Left kidney (tissue), 8 donors: Measurements from ENCODE around the gene TIAM1. TPM values are rescaled to one million over a fixed set of nuclear protein-coding genes. Genes with fewer than 3 reads are reported as not detected.

Experiments
- DNase-seq: peaks from one replicate; pipeline ENCODE4 v3.0.0-alpha.2; 2013
- long read RNA-seq, 8 donors: transcript quantifications; one replicate each; lab custom pipeline, GENCODE V29; 2026
- polyA plus RNA-seq: library from polyadenylated mRNA; unstranded; fragments of 120-200 nt; gene quantifications from one replicate; pipeline ENCODE4 v1.2.1, GENCODE V29; 2013; ENCODE audit not compliant: insufficient read length

The TIAM1 gene, protein sequence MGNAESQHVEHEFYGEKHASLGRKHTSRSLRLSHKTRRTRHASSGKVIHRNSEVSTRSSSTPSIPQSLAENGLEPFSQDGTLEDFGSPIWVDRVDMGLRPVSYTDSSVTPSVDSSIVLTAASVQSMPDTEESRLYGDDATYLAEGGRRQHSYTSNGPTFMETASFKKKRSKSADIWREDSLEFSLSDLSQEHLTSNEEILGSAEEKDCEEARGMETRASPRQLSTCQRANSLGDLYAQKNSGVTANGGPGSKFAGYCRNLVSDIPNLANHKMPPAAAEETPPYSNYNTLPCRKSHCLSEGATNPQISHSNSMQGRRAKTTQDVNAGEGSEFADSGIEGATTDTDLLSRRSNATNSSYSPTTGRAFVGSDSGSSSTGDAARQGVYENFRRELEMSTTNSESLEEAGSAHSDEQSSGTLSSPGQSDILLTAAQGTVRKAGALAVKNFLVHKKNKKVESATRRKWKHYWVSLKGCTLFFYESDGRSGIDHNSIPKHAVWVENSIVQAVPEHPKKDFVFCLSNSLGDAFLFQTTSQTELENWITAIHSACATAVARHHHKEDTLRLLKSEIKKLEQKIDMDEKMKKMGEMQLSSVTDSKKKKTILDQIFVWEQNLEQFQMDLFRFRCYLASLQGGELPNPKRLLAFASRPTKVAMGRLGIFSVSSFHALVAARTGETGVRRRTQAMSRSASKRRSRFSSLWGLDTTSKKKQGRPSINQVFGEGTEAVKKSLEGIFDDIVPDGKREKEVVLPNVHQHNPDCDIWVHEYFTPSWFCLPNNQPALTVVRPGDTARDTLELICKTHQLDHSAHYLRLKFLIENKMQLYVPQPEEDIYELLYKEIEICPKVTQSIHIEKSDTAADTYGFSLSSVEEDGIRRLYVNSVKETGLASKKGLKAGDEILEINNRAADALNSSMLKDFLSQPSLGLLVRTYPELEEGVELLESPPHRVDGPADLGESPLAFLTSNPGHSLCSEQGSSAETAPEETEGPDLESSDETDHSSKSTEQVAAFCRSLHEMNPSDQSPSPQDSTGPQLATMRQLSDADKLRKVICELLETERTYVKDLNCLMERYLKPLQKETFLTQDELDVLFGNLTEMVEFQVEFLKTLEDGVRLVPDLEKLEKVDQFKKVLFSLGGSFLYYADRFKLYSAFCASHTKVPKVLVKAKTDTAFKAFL (N-terminal part only)
- polyA plus RNA-seq = 18.1 TPM
- long read RNA-seq, donor 1 = 0 reads
- long read RNA-seq, donor 2, partial matches to known transcripts = 5 of 5 reads
- long read RNA-seq, donor 2, other reads (novel, unspliced or antisense) = 0 of 5 reads
- long read RNA-seq, donor 3 = 0 reads
- long read RNA-seq, donor 4 = 0 reads
- long read RNA-seq, donor 5 = 0 reads
- long read RNA-seq, donor 6, partial matches to known transcripts = 7 of 7 reads
- long read RNA-seq, donor 6, other reads (novel, unspliced or antisense) = 0 of 7 reads
- long read RNA-seq, donor 7, partial matches to known transcripts = 8 of 8 reads
- long read RNA-seq, donor 7, other reads (novel, unspliced or antisense) = 0 of 8 reads
- long read RNA-seq, donor 8 = 0 reads

DNA sequence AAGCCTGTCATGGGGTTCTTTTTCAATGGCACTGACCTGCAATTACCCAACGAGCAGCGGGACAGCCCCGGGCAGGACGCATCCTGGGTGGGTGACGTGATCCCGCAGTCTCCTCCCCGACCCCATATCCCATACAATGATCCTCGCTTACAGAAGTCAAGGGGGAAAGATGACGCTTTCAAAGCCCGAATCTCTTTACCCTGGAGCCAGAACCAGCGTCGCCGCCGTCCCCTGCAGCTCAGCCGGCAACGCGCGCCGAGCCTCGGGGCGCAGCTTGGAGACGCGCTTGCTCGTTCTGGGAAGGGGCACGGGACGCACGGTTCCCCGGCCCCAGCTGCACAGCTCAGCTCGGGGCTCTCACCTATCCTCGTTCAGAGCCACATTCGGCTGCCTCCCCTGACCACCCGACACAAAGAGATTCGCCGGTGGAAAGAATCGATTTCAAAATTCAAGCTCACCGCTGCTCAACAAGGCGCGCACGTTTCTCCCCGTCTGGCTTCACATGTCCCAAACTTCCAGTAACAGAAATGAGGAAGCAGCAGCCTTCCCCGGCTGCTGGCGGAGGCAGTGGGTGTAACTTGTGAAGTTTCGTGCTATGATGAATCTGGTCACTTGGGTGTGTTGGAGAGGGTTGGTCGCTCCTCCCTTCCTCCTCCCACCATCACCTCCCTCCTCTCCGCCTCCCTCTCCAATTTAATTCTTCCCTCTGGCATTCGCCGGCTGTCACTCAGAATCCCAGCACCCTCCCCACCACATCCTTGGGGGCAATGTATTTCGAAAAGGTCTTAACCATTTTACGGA, at the start of gene TIAM1:
TSS of gene TIAM1 (minus strand) at position 582 of the 801 bp plus-strand sequence. CDS start 77,289 bp downstream, outside the sequence.
- DNase-seq = peak; percentile 67

DNA sequence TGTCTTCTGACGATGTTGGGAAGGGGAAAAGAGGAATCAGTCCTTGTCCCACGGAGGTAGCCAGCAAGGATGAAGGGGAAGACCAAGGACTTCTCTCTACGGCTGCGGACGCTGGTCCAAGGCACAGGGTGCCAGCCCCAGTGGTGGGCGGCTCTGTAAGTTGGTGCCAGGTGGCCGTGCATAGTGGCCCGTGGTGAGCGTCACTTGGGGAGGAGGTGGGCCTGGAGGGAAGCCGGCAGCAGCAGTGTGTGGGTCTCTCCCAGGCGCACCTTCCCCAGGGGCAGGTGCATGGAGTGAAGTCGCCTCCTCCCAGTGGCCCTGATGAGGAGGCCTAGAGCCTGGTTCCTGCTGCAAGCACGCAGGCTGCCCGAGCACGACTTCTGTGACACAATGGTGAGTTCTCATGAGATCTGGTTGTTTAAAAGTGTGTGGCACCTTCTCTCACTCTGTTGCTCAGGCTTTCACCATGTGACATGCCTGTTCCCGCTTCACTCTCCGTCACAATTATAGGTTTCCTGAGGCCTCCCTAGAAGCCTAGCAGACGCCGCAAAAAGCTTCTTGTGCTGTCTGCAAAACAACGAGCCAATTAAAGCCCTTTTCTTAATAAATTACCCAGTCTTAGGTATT, 43.6 kb upstream of the TIAM1 start:
- no peak for DNase-seq

DNA sequence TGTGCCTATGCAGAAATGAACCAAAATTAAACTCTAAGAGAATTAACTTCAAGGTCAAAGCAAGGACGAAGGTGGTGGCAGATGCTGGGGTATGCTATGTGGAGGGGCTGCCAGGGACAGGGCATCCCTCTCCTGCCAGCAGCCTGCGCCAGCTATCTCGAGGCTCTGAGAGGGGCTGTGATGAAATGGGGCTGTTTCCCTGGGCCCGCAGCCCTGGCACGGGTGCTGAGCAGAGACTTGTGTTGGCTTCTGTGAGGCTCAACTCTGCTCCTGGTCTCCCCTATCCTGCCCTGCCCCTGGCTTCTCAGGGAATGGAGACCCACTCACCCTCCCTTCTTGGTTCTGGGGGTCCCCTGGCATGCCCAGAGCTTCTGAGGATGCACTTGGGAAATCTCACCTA, 41.9 kb upstream of the TIAM1 start:
- no peak for DNase-seq

DNA sequence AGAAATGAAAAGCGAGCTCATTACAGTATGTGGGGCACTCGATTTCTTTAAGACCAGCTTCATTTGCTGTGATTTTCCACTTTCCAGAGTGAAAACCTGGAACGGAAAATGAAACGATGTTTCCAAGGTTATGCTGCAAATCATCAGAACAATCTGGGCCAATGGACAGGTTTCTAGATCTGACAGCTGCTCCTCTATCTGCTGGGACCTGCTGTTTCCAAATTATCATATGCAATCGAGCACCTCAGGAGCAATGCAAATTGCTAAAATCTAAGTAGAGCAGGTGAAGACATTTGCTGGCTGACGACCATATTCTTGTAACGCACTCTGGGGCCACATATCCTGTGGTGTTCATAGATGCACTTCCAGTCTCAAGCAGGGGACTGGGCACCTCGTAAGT, 39.7 kb upstream of the TIAM1 start:
- DNase-seq = no peak

DNA sequence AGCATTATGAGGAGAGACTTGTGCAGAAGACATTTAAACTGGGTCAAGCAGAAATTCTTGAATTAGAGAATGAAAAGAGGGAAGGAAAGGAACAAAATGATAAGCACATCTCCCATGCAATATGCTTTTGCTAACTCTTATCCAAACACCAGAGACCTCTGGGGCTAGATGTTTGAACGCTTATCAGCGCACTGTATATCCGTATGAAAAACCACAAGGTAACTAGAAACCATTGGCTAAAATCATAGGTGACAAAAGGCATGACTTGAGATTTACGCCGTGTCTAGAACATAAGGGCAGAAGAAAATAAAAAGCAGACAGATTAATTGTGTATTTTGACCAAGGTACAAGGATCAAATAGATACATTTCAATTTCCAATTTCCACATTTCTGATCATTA, 38.0 kb upstream of the TIAM1 start:
- no peak for DNase-seq

DNA sequence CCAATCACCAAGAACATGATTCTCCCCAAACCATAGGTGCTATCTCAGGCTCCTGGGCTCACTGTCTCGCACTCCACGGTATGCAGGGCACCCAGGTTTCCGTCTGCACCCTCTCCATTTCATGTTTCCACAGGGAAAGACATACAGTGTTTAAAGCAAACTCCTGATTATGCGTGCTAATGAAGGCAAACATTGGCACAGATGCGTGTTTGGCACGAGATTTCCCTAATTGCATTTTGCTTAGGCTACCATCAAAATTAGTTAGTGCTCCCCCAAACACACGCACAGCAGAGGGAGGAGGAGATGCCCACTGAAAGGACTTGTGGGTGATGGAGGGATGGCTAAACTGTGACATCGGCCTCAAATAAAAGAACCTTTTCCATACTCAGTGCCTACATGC, 32.2 kb upstream of the TIAM1 start:
- no peak for DNase-seq

DNA sequence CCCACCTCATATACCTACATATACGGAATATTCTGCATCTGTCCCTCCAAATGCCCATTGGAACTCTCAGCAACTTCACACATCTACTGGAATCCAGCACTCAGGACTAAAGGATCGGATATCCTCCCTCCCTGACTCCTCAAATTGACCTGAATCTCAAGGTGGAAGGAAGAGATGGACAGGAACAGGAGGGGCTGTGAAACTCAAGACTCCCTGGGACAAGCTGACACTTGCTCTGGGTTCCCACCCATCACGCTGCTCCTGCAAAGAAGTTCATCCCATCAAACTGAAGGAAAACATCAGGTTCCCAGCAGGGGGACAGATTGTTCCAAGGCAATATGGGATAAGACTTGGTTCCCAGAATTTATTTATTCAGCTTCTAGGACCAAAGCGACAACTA, 30.3 kb upstream of the TIAM1 start:
- DNase-seq = no peak

DNA sequence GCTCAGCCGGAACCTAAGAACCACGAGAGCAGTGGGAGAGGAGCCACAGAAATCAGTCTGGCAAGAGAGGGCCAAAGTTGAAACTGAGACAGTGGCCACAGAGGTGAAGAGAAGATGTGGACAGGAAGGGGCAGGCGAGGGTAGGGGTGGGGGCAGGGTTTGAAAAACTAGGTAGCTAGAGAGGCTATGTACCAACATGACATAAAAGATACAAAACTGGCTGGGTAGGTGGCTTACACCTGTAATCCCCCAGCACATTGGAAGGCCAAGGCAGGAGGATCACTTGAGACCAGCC, 28.4 kb upstream of the TIAM1 start:
- DNase-seq = no peak

DNA sequence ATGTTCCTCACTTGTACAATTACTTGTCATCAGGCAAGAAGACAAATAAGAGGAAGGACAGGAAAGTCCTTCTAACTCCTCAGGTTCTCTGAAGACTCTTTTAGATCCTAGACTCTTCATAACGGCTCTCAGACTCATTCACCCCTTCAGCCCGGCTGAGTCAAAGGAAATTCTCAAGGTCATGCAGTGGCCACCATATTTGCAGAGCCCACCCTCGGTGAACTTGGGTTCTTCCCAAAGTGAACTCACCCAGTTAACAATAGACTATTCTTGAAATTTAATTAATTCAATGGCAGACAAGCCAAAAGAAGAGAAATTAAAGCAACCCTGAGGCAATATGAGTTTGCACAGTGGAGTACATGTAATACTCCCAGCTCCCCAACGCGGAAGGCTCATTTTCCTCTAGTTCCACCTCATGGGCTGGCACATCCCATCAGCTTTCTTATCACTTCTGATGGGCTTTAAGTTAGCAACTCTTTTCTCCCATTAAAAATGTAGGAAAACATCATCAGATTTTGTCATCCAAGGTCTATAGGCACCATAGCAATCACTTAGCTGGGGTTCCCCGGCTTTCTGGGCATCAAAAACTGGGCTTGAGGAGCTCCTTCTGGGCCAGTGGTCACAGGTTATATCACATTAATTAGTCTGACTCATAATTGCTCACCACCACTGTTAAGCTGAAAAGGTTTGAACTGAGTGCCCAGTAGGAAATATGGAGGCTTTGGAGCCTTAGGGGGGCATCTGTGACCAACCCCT, 27.8 kb upstream of the TIAM1 start:
- DNase-seq = no peak

DNA sequence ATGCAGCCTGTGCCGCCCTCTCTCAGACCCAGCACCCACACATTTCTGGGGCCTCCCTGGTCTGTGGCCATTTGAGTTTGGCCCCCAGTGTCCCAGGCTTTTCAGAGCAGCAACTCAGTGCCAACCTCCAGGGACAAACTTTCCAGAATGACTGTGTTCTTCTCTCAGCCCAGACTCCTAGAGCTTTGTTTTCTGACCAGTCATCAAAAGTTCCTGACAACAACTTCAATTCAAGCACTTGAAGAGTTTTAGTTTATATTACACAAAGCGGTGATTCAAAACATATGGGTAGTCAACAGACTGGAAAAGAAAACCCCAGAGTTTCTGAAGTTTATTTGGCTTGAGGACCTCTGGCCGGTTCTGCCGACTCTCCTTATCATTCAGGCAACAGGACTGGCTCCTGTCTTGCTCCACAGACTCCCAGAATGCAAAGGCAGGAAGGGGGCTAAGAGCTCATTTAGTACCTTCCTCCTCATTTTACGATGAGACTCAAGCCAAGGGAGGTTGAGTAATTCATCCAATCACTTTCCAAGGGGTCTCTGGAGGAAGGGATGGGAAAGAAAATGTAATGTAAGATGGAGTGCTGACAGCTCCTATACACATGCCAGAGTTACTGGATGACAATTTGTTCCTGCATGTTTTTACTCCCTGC, 27.0 kb upstream of the TIAM1 start:
- no peak for DNase-seq

DNA sequence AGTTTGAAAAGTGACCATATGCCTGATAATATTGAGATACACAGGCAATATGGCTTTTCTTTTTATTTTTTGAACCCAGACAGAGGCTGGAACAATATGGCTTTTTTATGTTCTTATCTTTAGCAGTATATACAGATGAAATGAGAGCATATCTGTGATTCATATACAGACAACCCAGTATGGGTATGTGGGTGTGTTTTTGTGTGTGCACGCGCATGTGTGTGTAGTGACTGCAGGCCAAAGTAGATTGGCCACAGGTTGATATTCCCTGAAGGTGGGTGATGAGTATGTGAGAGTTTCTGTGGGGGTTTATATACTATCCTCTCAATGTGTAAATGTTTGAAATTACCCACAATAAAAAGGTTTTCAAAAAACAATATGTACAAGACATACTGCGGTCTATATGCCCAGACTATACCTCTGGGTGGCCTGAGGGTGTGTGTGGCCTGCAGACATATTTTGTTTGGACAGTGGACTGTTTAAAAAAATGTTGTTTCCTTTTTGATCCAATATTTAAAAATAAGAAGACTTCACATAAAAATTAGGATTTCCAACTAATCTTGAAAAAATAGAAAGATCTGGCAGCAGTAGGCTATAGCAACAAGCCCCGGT, 26.3 kb upstream of the TIAM1 start:
- DNase-seq = no peak

DNA sequence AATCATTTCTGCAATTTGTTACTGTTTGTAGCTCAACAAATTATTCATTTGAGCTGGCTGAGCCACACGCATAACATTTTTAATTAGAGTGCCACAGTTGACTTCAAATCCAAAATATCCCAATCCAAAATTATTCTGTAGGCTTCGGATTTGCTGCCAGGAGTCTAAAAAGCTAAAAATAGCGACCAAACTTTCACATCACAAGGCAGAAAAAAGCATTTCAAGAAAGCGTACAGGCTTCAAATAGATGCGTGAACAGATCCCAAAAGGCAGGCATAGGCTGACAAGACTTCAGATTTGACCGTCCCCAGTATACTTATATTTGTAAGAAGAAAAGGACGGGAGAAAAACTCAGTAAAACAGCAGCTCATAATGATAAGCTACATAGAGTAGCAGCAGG, 24.3 kb upstream of the TIAM1 start:
- DNase-seq = no peak

DNA sequence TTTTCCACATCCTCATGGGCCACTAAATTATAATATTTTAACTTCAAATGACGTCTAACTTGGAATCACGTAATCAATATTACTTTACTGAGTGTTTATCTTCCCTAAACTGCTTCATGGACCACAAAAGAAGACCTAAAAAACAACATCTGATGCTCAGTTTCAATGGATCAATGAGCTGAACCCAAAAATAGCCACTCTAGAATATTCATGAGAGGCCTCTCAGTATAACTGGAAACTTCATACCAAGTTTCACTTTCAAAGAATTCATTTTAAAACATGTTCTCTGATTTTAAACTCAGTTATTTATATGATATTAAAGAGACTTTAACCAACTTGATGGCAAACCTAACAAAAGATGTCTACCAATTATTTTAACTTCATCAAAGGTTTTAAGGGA, 23.7 kb upstream of the TIAM1 start:
- no peak for DNase-seq

DNA sequence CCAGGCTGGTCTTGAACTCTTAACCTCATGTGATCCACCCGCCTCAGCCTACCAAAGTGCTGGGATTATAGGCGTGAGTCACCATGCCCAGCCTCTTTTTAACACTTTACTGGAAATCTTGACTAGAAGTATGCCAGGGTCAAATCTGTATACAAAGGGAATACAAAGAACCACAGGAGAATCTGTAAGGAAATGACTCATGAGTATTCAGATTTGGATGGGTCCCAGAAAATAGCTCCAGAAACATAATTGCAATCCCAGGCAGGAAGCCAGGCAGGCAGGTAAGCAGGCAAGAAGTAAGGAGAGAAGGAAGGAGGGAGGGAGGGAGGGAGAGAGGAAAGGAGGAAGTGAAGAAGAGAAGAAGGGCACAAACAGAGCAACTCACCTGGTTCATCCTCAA, 22.8 kb upstream of the TIAM1 start:
- DNase-seq = no peak

DNA sequence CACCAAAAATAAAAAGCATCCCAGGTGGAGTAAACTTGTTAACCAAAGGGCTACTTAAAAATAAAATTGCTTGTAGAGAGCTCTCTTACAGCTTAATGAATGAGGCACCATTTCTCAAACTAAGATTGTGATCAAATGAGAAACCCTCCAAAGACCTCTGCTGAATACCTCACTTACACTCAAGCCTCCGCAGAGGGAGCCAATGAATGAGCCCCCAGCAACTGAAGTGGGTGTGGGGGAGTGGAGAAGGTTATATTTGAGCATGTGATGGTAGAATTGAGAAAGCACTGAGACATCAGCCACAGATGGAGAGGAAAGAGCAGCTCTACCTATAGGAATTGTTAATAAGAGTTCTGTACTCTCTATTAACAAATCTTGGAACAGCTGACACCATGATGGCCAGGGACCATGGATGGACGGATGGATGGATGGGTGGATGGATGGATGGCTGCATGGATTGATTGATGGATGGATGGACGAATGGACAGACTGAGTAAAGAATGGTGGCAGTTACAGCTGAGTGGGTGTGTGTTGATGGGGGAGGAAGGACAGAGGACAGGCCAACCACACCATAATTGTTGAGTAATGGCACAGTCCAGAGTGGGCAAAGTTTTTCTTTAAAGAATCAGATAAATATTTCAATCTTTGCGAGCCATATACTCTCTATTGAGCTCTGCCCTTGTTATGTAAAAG, 20.3 kb upstream of the TIAM1 start:
- no peak for DNase-seq

DNA sequence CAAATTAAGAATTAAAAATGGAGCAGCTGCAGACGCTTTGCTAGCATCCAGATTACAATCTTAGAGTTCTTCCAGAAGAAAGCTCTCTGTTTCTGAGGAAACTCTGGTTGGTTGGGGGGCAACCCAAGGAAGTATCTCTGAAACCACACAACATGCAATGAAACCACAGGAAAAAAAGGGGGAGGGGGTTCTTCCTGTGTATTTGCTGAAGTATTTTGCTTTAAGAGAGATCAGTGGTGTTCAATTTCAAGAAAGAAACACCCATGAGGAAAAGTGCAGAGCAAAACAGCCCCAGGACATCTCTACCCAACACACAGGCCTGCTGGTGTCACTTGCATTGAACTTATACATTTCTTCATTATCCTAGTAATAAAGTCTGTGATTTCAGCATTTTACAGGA, 19.7 kb upstream of the TIAM1 start:
- no peak for DNase-seq

DNA sequence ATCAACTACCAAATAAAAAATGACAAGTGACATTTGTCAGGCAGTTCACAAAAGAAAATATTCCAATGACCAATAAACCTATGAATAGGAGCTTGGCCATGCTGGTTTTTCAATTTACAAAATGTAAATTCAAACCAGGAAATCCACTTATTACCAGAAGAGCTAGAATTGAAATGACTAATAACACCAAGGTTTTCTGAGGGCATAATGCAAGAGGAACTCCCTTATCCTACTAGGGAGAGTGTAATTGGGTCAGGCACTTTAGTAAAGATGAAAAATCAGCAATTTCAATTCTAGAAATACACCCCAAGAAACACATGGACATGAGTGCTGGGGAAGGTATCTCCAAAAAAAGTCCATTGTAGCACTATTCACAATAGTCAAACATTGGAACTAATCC, 16.7 kb upstream of the TIAM1 start:
- no peak for DNase-seq

DNA sequence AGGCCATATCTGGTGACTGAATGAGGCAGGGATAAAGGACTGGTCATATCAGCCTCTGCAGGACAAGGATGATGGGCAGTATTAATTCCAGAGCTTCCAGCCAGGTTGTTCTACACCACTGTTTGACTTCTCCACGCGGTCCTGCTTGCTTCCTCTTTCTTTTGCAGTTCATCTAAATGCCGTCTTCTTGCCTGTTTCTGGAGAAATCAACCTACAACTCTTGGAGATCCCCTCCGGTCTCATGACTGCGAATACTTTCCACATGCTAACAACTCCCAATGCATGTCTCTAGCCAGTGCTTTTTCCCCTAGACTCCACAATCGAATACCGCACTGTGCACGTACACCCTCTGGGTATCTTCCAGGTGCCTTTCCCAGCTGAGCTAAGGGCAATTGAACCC, 14.1 kb upstream of the TIAM1 start:
- DNase-seq = no peak
